ENCODE results near the gene FAM193B. TPM values are rescaled to one million over a fixed set of nuclear protein-coding genes. Genes with fewer than 3 reads are reported as not detected.
A peak's percentile ranks its signal among the peaks of the same experiment; 100 is the strongest.

Gene FAM193B
- total and polyA plus RNA-seq, 2 of the 13 experiments (the other 11 are each of a cell fraction or from before 2014, with no cell fraction given): 21.2 to 40.9 TPM

DNA sequence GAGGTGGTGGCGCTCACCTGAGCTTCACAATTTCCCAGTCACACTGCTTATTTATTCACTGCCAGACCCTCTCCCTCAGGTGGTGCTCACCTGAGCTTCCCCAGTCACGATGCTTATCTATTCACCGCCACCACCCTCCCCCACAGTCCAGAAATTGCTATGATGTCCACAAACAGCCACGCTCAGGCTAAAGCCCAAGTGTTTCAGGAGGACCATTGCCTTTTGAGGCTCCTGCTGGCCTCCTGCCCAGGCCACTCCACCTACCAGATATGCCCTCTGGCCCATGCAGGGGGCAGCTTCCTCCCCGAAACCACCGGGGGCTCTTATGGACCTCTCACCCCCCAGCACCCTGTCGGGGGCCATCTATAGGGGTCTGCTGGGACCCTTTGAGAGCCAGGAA is 61.5 kb downstream of the FAM193B start:
- FAIRE-seq: no peak
- in situ Hi-C loops (cut with HindIII; ENCODE audit: extremely low pct_ligation_motif_present, low pct_unique_long_range_greater_than_20kb) (no loop called here), intact Hi-C loops (cut with micrococcal nuclease; ENCODE audit: unreplicated experiment) (no loop called here)
- Histone ChIP-seq H3K9me3 (ENCODE audit: low read length) (no peaks in the 10 kb centered on the region), H3K4me3 (replicated peaks in 1 of 3; ENCODE audit: insufficient read depth in 1 of 3, low read depth in 2 of 3, low read length in 3 of 3) (no peak overlapping the region), H3K36me3 (replicated peaks in 1 of 2; ENCODE audit: control insufficient read depth in 1 of 2, insufficient read depth in 2 of 2, low read length in 2 of 2) (peaks cover 10 to 11% of the 10 kb centered on the region in 2 experiments; a peak in 3 of 5 replicates), H3K4me2 (ENCODE audit: low read depth, low read length) (no peak overlapping the region), H3K79me2 (ENCODE audit: insufficient read depth, low read length) (no peaks in the 10 kb centered on the region), H3K4me1 (ENCODE audit: insufficient read depth, low read length) (peaks cover 28% of the 10 kb centered on the region), H4K20me1 (ENCODE audit: insufficient read depth, low read length) (peaks cover 15% of the 10 kb centered on the region; the same call in 1 of the 2 replicates), H3K27me3 (ENCODE audit: control insufficient read depth in 1 of 2, insufficient read depth in 2 of 2, low read length in 2 of 2) (no peaks in the 10 kb centered on the region), H3K27ac (ENCODE audit: extremely low read length, insufficient read depth, low read length) (no peak overlapping the region), H2AFZ (ENCODE audit: low read length) (no peak overlapping the region), H3K9ac (ENCODE audit: insufficient read depth, low read depth, low read length) (no peak overlapping the region)
- 95% methylated on average over 6 of the region's 7 CpGs for WGBS (ENCODE audit: low lambda C conversion rate)
- no peak for TF ChIP-seq ZNF225 (CRISPR knock-in tag; IDR thresholded peaks at IDR 0.05)
- ChIA-PET POLR2A (interaction anchor here (2.2 kb wide), 1 partner anchor 24 kb away, joined by 4 read pairs; the partner anchor contains the start of gene DDX41), CTCF (ENCODE audit: low intra/inter-chr PET ratio, low total read pairs) (interaction anchor here (1.3 to 3.0 kb wide), 2 partner anchors 8 to 37 kb away, joined by 3 to 14 read pairs; no protein-coding TSS in a partner anchor)
- ATAC-seq: no peak
- DNase-seq (ENCODE audit: low spot score): no peak
- BruUV-seq (replicated peaks): no TSS peak

DNA sequence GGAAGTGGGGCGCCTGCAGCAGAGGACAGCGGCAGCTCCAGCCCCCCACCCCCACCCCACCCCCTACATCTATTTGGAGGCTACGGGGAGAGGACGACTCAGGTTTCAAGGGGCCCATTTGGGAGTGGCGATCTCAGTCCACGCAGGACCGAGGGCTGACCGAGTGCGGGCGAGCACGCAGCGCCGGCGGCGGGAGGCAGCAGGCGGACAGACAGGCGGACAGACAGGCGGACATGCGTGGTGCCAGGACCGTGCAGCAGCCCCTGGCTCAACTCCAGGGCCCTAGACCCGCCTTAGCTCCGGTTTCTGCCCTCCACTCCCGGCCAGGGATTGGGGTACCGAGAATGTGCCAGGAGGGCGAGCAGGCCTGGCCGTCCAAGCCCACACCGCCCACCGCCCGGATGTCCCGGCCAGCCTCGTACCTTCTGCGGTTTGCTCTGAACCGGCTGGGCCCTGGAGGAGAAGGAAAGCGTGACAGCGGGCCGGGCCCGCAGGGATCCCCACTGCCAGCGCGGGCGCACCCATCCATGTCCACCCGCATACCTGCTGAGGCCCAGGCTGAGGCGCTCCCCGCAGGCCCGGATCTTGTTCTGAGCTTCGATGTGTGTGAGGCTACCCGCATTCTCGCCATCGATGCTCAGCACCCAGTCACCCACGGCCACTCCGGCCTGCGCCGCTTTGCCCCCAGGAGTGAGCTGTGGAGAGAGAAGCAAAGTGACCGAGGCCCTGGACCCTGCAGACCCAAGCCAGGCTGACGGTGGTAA is 62.2 kb downstream of the FAM193B start:
- Histone ChIP-seq H3K4me1 (ENCODE audit: insufficient read depth, low read length) (peaks cover 28% of the 10 kb centered on the region), H2AFZ (ENCODE audit: low read length) (no peak overlapping the region), H3K27ac (ENCODE audit: extremely low read length, insufficient read depth, low read length) (no peak overlapping the region), H3K36me3 (replicated peaks in 1 of 2; ENCODE audit: control insufficient read depth in 1 of 2, insufficient read depth in 2 of 2, low read length in 2 of 2) (peaks cover 14 to 17% of the 10 kb centered on the region in 2 experiments; a peak in 4 of 5 replicates), H4K20me1 (ENCODE audit: insufficient read depth, low read length) (peaks cover 15% of the 10 kb centered on the region; the same call in 1 of the 2 replicates), H3K4me3 (replicated peaks in 1 of 3; ENCODE audit: insufficient read depth in 1 of 3, low read depth in 2 of 3, low read length in 3 of 3) (no peak overlapping the region), H3K9me3 (ENCODE audit: low read length) (no peaks in the 10 kb centered on the region), H3K9ac (ENCODE audit: insufficient read depth, low read depth, low read length) (no peak overlapping the region), H3K79me2 (ENCODE audit: insufficient read depth, low read length) (no peaks in the 10 kb centered on the region), H3K4me2 (ENCODE audit: low read depth, low read length) (no peak overlapping the region), H3K27me3 (ENCODE audit: control insufficient read depth in 1 of 2, insufficient read depth in 2 of 2, low read length in 2 of 2) (no peaks in the 10 kb centered on the region)
- ATAC-seq: no peak
- no peak for DNase-seq (ENCODE audit: low spot score)
- intact Hi-C loops (cut with micrococcal nuclease; ENCODE audit: unreplicated experiment) (no loop called here), in situ Hi-C loops (cut with HindIII; ENCODE audit: extremely low pct_ligation_motif_present, low pct_unique_long_range_greater_than_20kb) (no loop called here)
- POLR2A ChIA-PET: no interaction called here
- CTCF ChIA-PET (ENCODE audit: low intra/inter-chr PET ratio, low total read pairs): interaction anchor here (1.3 to 3.0 kb wide), 4 partner anchors 9 to 108 kb away, joined by 3 to 37 read pairs (median 8); partner anchors contain the start of gene B4GALT7
- no TSS peak for BruUV-seq (replicated peaks)
- FAIRE-seq: no peak
- WGBS (ENCODE audit: low lambda C conversion rate): 96% methylated on average over 35 of the region's 54 CpGs
- TF ChIP-seq, protein P1, sequence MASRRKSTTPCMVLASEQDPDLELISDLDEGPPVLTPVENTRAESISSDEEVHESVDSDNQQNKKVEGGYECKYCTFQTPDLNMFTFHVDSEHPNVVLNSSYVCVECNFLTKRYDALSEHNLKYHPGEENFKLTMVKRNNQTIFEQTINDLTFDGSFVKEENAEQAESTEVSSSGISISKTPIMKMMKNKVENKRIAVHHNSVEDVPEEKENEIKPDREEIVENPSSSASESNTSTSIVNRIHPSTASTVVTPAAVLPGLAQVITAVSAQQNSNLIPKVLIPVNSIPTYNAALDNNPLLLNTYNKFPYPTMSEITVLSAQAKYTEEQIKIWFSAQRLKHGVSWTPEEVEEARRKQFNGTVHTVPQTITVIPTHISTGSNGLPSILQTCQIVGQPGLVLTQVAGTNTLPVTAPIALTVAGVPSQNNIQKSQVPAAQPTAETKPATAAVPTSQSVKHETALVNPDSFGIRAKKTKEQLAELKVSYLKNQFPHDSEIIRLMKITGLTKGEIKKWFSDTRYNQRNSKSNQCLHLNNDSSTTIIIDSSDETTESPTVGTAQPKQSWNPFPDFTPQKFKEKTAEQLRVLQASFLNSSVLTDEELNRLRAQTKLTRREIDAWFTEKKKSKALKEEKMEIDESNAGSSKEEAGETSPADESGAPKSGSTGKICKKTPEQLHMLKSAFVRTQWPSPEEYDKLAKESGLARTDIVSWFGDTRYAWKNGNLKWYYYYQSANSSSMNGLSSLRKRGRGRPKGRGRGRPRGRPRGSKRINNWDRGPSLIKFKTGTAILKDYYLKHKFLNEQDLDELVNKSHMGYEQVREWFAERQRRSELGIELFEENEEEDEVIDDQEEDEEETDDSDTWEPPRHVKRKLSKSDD (CRISPR knock-in tag; IDR thresholded peaks at IDR 0.05; ENCODE audit: low read depth): 0 out of 2 replicates have a peak, but pooled peaks have one; percentile 1
- peak; percentile 39; the same call in 1 of the 2 replicates for TF ChIP-seq RBFOX2 (IDR thresholded peaks at IDR 0.05; ENCODE audit: low read depth, low read length)
- peak; percentile 66 for TF ChIP-seq AGO2 (optimal IDR thresholded peaks at IDR 0.05; ENCODE audit: low read depth, low read length)
- TF ChIP-seq FOXK1 (CRISPR knock-in tag; IDR thresholded peaks at IDR 0.05; ENCODE audit: borderline replicate concordance, low read depth): no peak
- TF ChIP-seq HNF4G (IDR thresholded peaks at IDR 0.05; ENCODE audit: borderline replicate concordance, low read depth, low read length): no peak
- TF ChIP-seq HNF4G (CRISPR knock-in tag; IDR thresholded peaks at IDR 0.05; ENCODE audit: borderline replicate concordance, low read depth): no peak
- no peak for TF ChIP-seq MYNN (CRISPR knock-in tag; IDR thresholded peaks at IDR 0.05; ENCODE audit: low read depth)
- no peak for TF ChIP-seq ZNF484 (CRISPR knock-in tag; IDR thresholded peaks at IDR 0.05; ENCODE audit: borderline replicate concordance, low read depth)
- no peak for TF ChIP-seq ZNF564 (CRISPR knock-in tag; IDR thresholded peaks at IDR 0.05)
- TF ChIP-seq SOX6 (IDR thresholded peaks at IDR 0.05): no peak
- TF ChIP-seq SOX6 (CRISPR knock-in tag; IDR thresholded peaks at IDR 0.05): no peak
- TF ChIP-seq DBP (CRISPR knock-in tag; IDR thresholded peaks at IDR 0.05; ENCODE audit: not compliant biosample characterization): no peak
- TF ChIP-seq HNRNPL (IDR thresholded peaks at IDR 0.05; ENCODE audit: low read depth, low read length): peak; percentile 37; the same call in 1 of the 2 replicates
